ENCODE data around the gene WWOX.
"Not testable (repeated sequence)": the region's sequence is repeated elsewhere in the genome, so short reads cannot be mapped to it uniquely, and the experiment has no call there.

Gene WWOX

GRCh38 chr16:78099271-78100111, at the start of gene WWOX:
Gene WWOX (plus strand): TSS chr16:78099654.
- peak; percentile 96 to 99 for DNase-seq

- DNase-seq, result no peak
Measured at GRCh38 chr16:78050734-78051400, 48.6 kb upstream of the WWOX start.

GRCh38 chr16:78057803-78058564, 41.5 kb upstream of the WWOX start:
- no peak for DNase-seq

- DNase-seq, result not testable (repeated sequence)
Measured at GRCh38 chr16:78059806-78060205, 39.6 kb upstream of the WWOX start.

GRCh38 chr16:78060295-78060694, 39.2 kb upstream of the WWOX start:
- no peak for DNase-seq

- no peak for DNase-seq
Measured at GRCh38 chr16:78060809-78061208, 38.6 kb upstream of the WWOX start.

- DNase-seq, result no peak
Measured at GRCh38 chr16:78065319-78065718, 34.1 kb upstream of the WWOX start.

GRCh38 chr16:78069913-78070312, 29.5 kb upstream of the WWOX start:
- no peak for DNase-seq

GRCh38 chr16:78072275-78072674, 27.2 kb upstream of the WWOX start:
- DNase-seq, result no peak

GRCh38 chr16:78075800-78076199, 23.7 kb upstream of the WWOX start:
- DNase-seq, result no peak

- DNase-seq, result no peak
Measured at GRCh38 chr16:78081341-78081740, 18.1 kb upstream of the WWOX start.

- DNase-seq, result peak in 1 of 2 experiments; percentile 32
Measured at GRCh38 chr16:78091419-78091818, 8.0 kb upstream of the WWOX start.

GRCh38 chr16:78092758-78093157, 6.7 kb upstream of the WWOX start:
- DNase-seq, result no peak

GRCh38 chr16:78094166-78094565, 5.3 kb upstream of the WWOX start:
- DNase-seq, result peak; percentile 41 to 57

- DNase-seq, result no peak
Measured at GRCh38 chr16:78094998-78095397, 4.5 kb upstream of the WWOX start.

GRCh38 chr16:78096386-78096785, 3.1 kb upstream of the WWOX start:
- DNase-seq, result no peak

GRCh38 chr16:78097548-78097947, 1.9 kb upstream of the WWOX start:
- no peak for DNase-seq

GRCh38 chr16:78098087-78098486, 1.4 kb upstream of the WWOX start:
- DNase-seq, result no peak

GRCh38 chr16:78098595-78099270, 721 bp upstream of the WWOX start:
- peak; percentile 18 to 25 for DNase-seq

GRCh38 chr16:78100112-78100467, 636 bp downstream of the WWOX start:
- peak in 1 of 2 experiments; percentile 54 for DNase-seq

GRCh38 chr16:78102122-78102660, 2.7 kb downstream of the WWOX start:
- no peak for DNase-seq

- DNase-seq, result peak in 1 of 2 experiments; percentile 23
Measured at GRCh38 chr16:78102865-78103264, 3.4 kb downstream of the WWOX start.

- DNase-seq, result no peak
Measured at GRCh38 chr16:78105517-78105916, 6.1 kb downstream of the WWOX start.

Measured in NCI-H524 (cell line).